ENCODE data around the gene TRNAU1AP. TPM values are rescaled to one million over a fixed set of nuclear protein-coding genes. Genes with fewer than 3 reads are reported as not detected.

Gene TRNAU1AP
- total and polyA plus RNA-seq, 10 of the 15 experiments (the other 5 are each of a cell fraction or from before 2014, with no cell fraction given) = 24.3 to 67.0 (median 31.8) TPM

- no peak for TF ChIP-seq STAT1 (conservative IDR thresholded peaks at IDR 0.05)
- TF ChIP-seq, protein P1, sequence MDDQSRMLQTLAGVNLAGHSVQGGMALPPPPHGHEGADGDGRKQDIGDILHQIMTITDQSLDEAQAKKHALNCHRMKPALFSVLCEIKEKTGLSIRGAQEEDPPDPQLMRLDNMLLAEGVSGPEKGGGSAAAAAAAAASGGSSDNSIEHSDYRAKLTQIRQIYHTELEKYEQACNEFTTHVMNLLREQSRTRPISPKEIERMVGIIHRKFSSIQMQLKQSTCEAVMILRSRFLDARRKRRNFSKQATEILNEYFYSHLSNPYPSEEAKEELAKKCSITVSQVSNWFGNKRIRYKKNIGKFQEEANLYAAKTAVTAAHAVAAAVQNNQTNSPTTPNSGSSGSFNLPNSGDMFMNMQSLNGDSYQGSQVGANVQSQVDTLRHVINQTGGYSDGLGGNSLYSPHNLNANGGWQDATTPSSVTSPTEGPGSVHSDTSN (IDR thresholded peaks at IDR 0.05; ENCODE audit: insufficient replicate concordance, low read depth, low read length) = peak; percentile 15
- no peak for TF ChIP-seq RB1 (IDR thresholded peaks at IDR 0.05; ENCODE audit: borderline replicate concordance)
Observed at GRCh38 chr1:28510273-28510969, 42.5 kb upstream of the TRNAU1AP start (continued).

- CTCF ChIA-PET = interaction anchor here (0.6 to 8.9 kb wide), 7 partner anchors 9 to 262 kb away, joined by 3 to 58 read pairs (median 5); no protein-coding TSS in a partner anchor
- TF ChIP-seq CREB1 (IDR thresholded peaks at IDR 0.05; ENCODE audit: low read depth) = no peak
- no peak for TF ChIP-seq GATAD2B (conservative IDR thresholded peaks at IDR 0.05; ENCODE audit: low read depth)
- 0 out of 2 replicates have a peak, but pooled peaks have one; percentile 6 for TF ChIP-seq RUNX3 (IDR thresholded peaks at IDR 0.05; ENCODE audit: low read length)
- TF ChIP-seq STAT1 (conservative IDR thresholded peaks at IDR 0.05) = no peak
- TF ChIP-seq MYB (IDR thresholded peaks at IDR 0.05; ENCODE audit: borderline replicate concordance, low read depth, low read length) = no peak
- no peak for TF ChIP-seq IRF4 (IDR thresholded peaks at IDR 0.05; ENCODE audit: low read depth, low read length)
- no peak for TF ChIP-seq FOXM1 (IDR thresholded peaks at IDR 0.05; ENCODE audit: low read depth, low read length)
- TF ChIP-seq WRNIP1 (IDR thresholded peaks at IDR 0.05; ENCODE audit: borderline replicate concordance, low read depth, low read length) = no peak
- no peak for TF ChIP-seq FOXK2 (IDR thresholded peaks at IDR 0.05)
- TF ChIP-seq CBX5 (IDR thresholded peaks at IDR 0.05; ENCODE audit: low read depth) = 0 out of 2 replicates have a peak, but pooled peaks have one; percentile 3
- TF ChIP-seq POLR2A (IDR thresholded peaks at IDR 0.05; ENCODE audit: low read depth, low read length) = peak; percentile 42; the same call in 1 of the 2 replicates
- no peak for TF ChIP-seq ZNF274 (IDR thresholded peaks at IDR 0.05; ENCODE audit: insufficient read depth, insufficient read length)
- TF ChIP-seq, protein P2, sequence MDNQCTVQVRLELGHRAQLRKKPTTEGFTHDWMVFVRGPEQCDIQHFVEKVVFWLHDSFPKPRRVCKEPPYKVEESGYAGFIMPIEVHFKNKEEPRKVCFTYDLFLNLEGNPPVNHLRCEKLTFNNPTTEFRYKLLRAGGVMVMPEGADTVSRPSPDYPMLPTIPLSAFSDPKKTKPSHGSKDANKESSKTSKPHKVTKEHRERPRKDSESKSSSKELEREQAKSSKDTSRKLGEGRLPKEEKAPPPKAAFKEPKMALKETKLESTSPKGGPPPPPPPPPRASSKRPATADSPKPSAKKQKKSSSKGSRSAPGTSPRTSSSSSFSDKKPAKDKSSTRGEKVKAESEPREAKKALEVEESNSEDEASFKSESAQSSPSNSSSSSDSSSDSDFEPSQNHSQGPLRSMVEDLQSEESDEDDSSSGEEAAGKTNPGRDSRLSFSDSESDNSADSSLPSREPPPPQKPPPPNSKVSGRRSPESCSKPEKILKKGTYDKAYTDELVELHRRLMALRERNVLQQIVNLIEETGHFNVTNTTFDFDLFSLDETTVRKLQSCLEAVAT (IDR thresholded peaks at IDR 0.05) = no peak
- no peak for TF ChIP-seq CHD4 (IDR thresholded peaks at IDR 0.05)
- no peak for TF ChIP-seq PAX8 (IDR thresholded peaks at IDR 0.05)
- no peak for TF ChIP-seq IKZF1 (conservative IDR thresholded peaks at IDR 0.05)
- no peak for TF ChIP-seq NFYA (IDR thresholded peaks at IDR 0.05; ENCODE audit: borderline replicate concordance, low read depth, low read length)
- peak; percentile 23 for TF ChIP-seq MTA3 (IDR thresholded peaks at IDR 0.05; ENCODE audit: borderline replicate concordance, low read length)
Observed at GRCh38 chr1:28510970-28511440, 41.9 kb upstream of the TRNAU1AP start.

More at GRCh38 chr1:28510970-28511440, 41.9 kb upstream of the TRNAU1AP start:
- Histone ChIP-seq H3K4me2 (ENCODE audit: control insufficient read depth, insufficient read depth) (peak overlapping the region; percentile 94), H3K27me3 (replicated peaks in 1 of 2; ENCODE audit: control insufficient read depth in 2 of 2, insufficient read depth in 2 of 2, low read length in 1 of 2) (no peaks in the 10 kb centered on the region), H3K4me1 (ENCODE audit: control insufficient read depth, insufficient read depth, low read length) (peaks cover 10% of the 10 kb centered on the region), H3K27ac (ENCODE audit: control insufficient read depth, insufficient read depth) (peak overlapping the region; percentile 94), H2AFZ (ENCODE audit: control insufficient read depth, low read depth, low read length) (no peak overlapping the region), H4K20me1 (ENCODE audit: control insufficient read depth, insufficient read depth) (peaks cover 5% of the 10 kb centered on the region), H3K79me2 (ENCODE audit: control insufficient read depth, insufficient read depth, low read length) (peaks cover 50% of the 10 kb centered on the region), H3K9me3 (replicated peaks; ENCODE audit: control insufficient read depth, insufficient read depth, low read length) (no peaks in the 10 kb centered on the region; the same call in 2 of the 3 replicates), H3K9ac (ENCODE audit: control insufficient read depth, insufficient read depth, low read length) (peak overlapping the region; percentile 100; the same call in 1 of the 2 replicates), H3K4me3 (peak overlapping the region; percentile 84), H3K36me3 (ENCODE audit: control insufficient read depth in 2 of 2, insufficient read depth in 2 of 2, low read length in 1 of 2) (peaks cover 19 to 33% of the 10 kb centered on the region in 2 experiments)
- in situ Hi-C loops (cut with MboI) = no loop called here
- 8% methylated on average over 2 of the region's 2 CpGs for WGBS (ENCODE audit: insufficient coverage, insufficient replicate concordance, low lambda C conversion rate, missing lambda C conversion rate)
- BruUV-seq (replicated peaks) = no TSS peak
- FAIRE-seq (no peak), DNase-seq (ENCODE audit: low read depth, low spot score) (no peak), ATAC-seq (peak; percentile 11)
- ChIA-PET SMC1A (ENCODE audit: uncharacterized antibody, unreplicated experiment) (interaction anchor here (0.6 to 3.3 kb wide), 4 partner anchors 75 to 246 kb away, joined by 3 to 15 read pairs (median 4); no protein-coding TSS in a partner anchor), RAD21 (ENCODE audit: unreplicated experiment) (interaction anchor here (1.5 to 2.8 kb wide), 2 partner anchors 151 to 262 kb away, joined by 6 to 8 read pairs; no protein-coding TSS in a partner anchor), POLR2A (interaction anchor here (0.6 to 8.7 kb wide), 7 partner anchors 16 to 183 kb away, joined by 3 to 81 read pairs (median 4); no protein-coding TSS in a partner anchor)
- intact Hi-C loops (cut with micrococcal nuclease; ENCODE audit: unreplicated experiment) = loop anchor here (5.0 kb wide), 1 partner anchor 226 kb away; the partner anchor contains the start of gene YTHDF2

Data from GM12878 (cell line).